IMR-90 (cell line): ENCODE measurements around the gene WFDC5. TPM values are rescaled to one million over a fixed set of nuclear protein-coding genes. Genes with fewer than 3 reads are reported as not detected.

ENCODE experiments used
- ATAC-seq: fragments of 200-7000 bp; cut with Tn5 transposase; 2 replicates; pipeline ENCODE4 v1.9.1; 2020; ENCODE audit warnings: low read depth, mild to moderate bottlenecking, moderate library complexity
- BruUV-seq: library from RNA; stranded (reverse); fragments of 400-500 nt; replicated peaks from 2 replicates; lab custom pipeline; 2021; lab: Mats Ljungman, UMichigan
- CTCF ChIA-PET: fragments of 300-600 bp; formaldehyde crosslinking; extraction: SDS; loops from one replicate; lab custom pipeline; 2021; ENCODE audit warnings: antibody characterized with exemption; lab: Yijun Ruan, JAX
- POLR2A ChIA-PET: fragments of 300-600 bp; sonication (Branson Sonifier 250); formaldehyde crosslinking; loops from one replicate; lab custom pipeline; 2022; ENCODE audit warnings: antibody characterized with exemption; ENCODE audit not compliant: unreplicated experiment; lab: Charles Lee
- DNase-seq: peaks from one replicate; pipeline ENCODE4 v3.0.0; 2013
- H2AFZ ChIP-seq: replicated peaks from 2 replicates; pipeline ENCODE3; 2013; ENCODE audit warnings: low read length, mild to moderate bottlenecking; ENCODE audit not compliant: poor library complexity
- H2AK5ac ChIP-seq: 2 replicates; pipeline ENCODE4 v1.6.1; 2013; ENCODE audit warnings: low read depth, low read length, inconsistent platforms
- H2AK9ac ChIP-seq: replicated peaks from 2 replicates; pipeline ENCODE3; 2013; ENCODE audit warnings: mild to moderate bottlenecking, low read depth, low read length, moderate library complexity; ENCODE audit not compliant: poor library complexity
- H2BK120ac ChIP-seq: 2 replicates; pipeline ENCODE4 v1.6.1; 2013; ENCODE audit warnings: low read depth, low read length, inconsistent platforms
- H2BK15ac ChIP-seq: 3 replicates; pipeline ENCODE4 v1.6.1; 2013; ENCODE audit warnings: low read depth, low read length, inconsistent platforms
- H2BK20ac ChIP-seq: 2 replicates; pipeline ENCODE4 v1.6.1; 2013; ENCODE audit warnings: low read depth, mild to moderate bottlenecking, inconsistent platforms, low read length, moderate library complexity
- H2BK5ac ChIP-seq: 2 replicates; pipeline ENCODE4 v1.6.1; 2013; ENCODE audit warnings: mild to moderate bottlenecking, low read depth, low read length, inconsistent platforms; ENCODE audit not compliant: poor library complexity, severe bottlenecking
- H3K14ac ChIP-seq: replicated peaks from 2 replicates; pipeline ENCODE4 v1.6.1; 2013; ENCODE audit warnings: low read depth, low read length, inconsistent platforms
- H3K18ac ChIP-seq: 2 replicates; pipeline ENCODE4 v1.6.1; 2013; ENCODE audit warnings: low read depth, low read length, control low read depth
- H3K23ac ChIP-seq: 2 replicates; pipeline ENCODE4 v1.6.1; 2013; ENCODE audit warnings: low read depth, low read length, inconsistent platforms
- H3K27ac ChIP-seq: 2 replicates; pipeline ENCODE4 v1.5.1; 2013; ENCODE audit warnings: mild to moderate bottlenecking, control low read depth, low read length; ENCODE audit not compliant: insufficient read depth
- H3K27me3 ChIP-seq: 2 replicates; pipeline ENCODE4 v1.6.1; 2013; ENCODE audit warnings: low read length; ENCODE audit not compliant: control insufficient read depth, insufficient read depth
- H3K36me3 ChIP-seq: 2 replicates; pipeline ENCODE4 v1.6.1; 2013; ENCODE audit warnings: low read length, mixed read lengths; ENCODE audit not compliant: control insufficient read depth, insufficient read depth
- H3K4ac ChIP-seq: 2 replicates; pipeline ENCODE4 v1.6.1; 2013; ENCODE audit warnings: low read depth, low read length, inconsistent platforms
- H3K4me1 ChIP-seq: 2 replicates; pipeline ENCODE4 v1.6.1; 2013; ENCODE audit warnings: low read length, mixed read lengths; ENCODE audit not compliant: control insufficient read depth, insufficient read depth
- H3K4me2 ChIP-seq: 2 replicates; pipeline ENCODE4 v1.6.1; 2013; ENCODE audit warnings: low read depth, mild to moderate bottlenecking, control low read depth, low read length, moderate library complexity
- H3K4me3 ChIP-seq: 2 replicates; pipeline ENCODE4 v1.5.1; 2013; ENCODE audit warnings: low read depth, mild to moderate bottlenecking, control low read depth, low read length, moderate library complexity; ENCODE audit not compliant: insufficient read depth
- H3K56ac ChIP-seq: 2 replicates; pipeline ENCODE4 v1.6.1; 2013; ENCODE audit warnings: low read length, inconsistent platforms; ENCODE audit not compliant: insufficient read depth; ENCODE audit errors: extremely low read depth
- H3K79me1 ChIP-seq, 2 experiments: 2 replicates each; pipeline ENCODE4 v1.6.1; 2013; ENCODE audit warnings: low read length in 2 of 2, inconsistent platforms in 1 of 2, low read depth in 1 of 2
- H3K9ac ChIP-seq: 2 replicates; pipeline ENCODE4 v1.6.1; 2013; ENCODE audit warnings: low read depth, low read length, control low read depth
- H3K9me1 ChIP-seq: 2 replicates; pipeline ENCODE4 v1.6.1; 2013; ENCODE audit warnings: low read length, inconsistent platforms; ENCODE audit not compliant: insufficient read depth
- H3K9me3 ChIP-seq: 2 replicates; pipeline ENCODE4 v1.6.1; 2013; ENCODE audit warnings: low read length; ENCODE audit not compliant: control insufficient read depth, insufficient read depth
- H4K20me1 ChIP-seq: 2 replicates; pipeline ENCODE4 v1.6.1; 2013; ENCODE audit warnings: low read length, inconsistent platforms; ENCODE audit not compliant: insufficient read depth
- H4K5ac ChIP-seq: 2 replicates; pipeline ENCODE4 v1.6.1; 2013; ENCODE audit warnings: mild to moderate bottlenecking, low read depth, low read length, control low read depth
- H4K8ac ChIP-seq, 2 experiments: 2 replicates each; pipeline ENCODE4 v1.6.1; 2013; ENCODE audit warnings: low read depth in 2 of 2, low read length in 2 of 2, control low read depth in 1 of 2, inconsistent platforms in 1 of 2
- H4K91ac ChIP-seq: 2 replicates; pipeline ENCODE4 v1.6.1; 2013; ENCODE audit warnings: low read depth, low read length, inconsistent platforms; ENCODE audit not compliant: insufficient read depth
- BHLHE40 ChIP-seq: fragments of 150-350 bp; IDR thresholded peaks from 2 replicates; pipeline ENCODE4 v1.6.1; 2016; ENCODE audit warnings: mild to moderate bottlenecking, low read depth, low read length
- CEBPB ChIP-seq: IDR thresholded peaks from 2 replicates; pipeline ENCODE4 v1.6.1; 2012; ENCODE audit warnings: low read depth, low read length, improper control_type of control experiment
- CHD1 ChIP-seq: IDR thresholded peaks from 2 replicates; pipeline ENCODE4 v1.6.1; 2012; ENCODE audit warnings: low read depth, low read length, improper control_type of control experiment
- CTCF ChIP-seq: conservative IDR thresholded peaks from 2 replicates; pipeline ENCODE4 v1.5.1; 2012; ENCODE audit warnings: mild to moderate bottlenecking, low read depth, low read length, improper control_type of control experiment
- ELK1 ChIP-seq: fragments of 150-350 bp; IDR thresholded peaks from 2 replicates; pipeline ENCODE4 v1.6.1; 2016; ENCODE audit warnings: low read depth, mild to moderate bottlenecking, low read length, moderate library complexity, borderline replicate concordance
- FOS ChIP-seq: fragments of 150-350 bp; IDR thresholded peaks from 2 replicates; pipeline ENCODE4 v1.6.1; 2016; ENCODE audit warnings: low read depth, low read length
- MAFK ChIP-seq: IDR thresholded peaks from 2 replicates; pipeline ENCODE4 v1.6.1; 2012; ENCODE audit warnings: low read depth, low read length, improper control_type of control experiment
- MAZ ChIP-seq: IDR thresholded peaks from 2 replicates; pipeline ENCODE4 v1.6.1; 2012; ENCODE audit warnings: low read depth, mild to moderate bottlenecking, low read length, improper control_type of control experiment, moderate library complexity, borderline replicate concordance
- MXI1 ChIP-seq: IDR thresholded peaks from 2 replicates; pipeline ENCODE4 v1.6.1; 2012; ENCODE audit warnings: low read depth, mild to moderate bottlenecking, low read length, moderate library complexity, borderline replicate concordance
- NFE2L2 ChIP-seq: fragments of 150-350 bp; IDR thresholded peaks from 2 replicates; pipeline ENCODE4 v1.6.1; 2016; ENCODE audit warnings: low read depth, mild to moderate bottlenecking, low read length
- POLR2A ChIP-seq: IDR thresholded peaks from 2 replicates; pipeline ENCODE4 v1.6.1; 2012; ENCODE audit warnings: mild to moderate bottlenecking, low read depth, low read length
- RAD21 ChIP-seq: IDR thresholded peaks from 2 replicates; pipeline ENCODE4 v1.6.1; 2012; ENCODE audit warnings: low read length, improper control_type of control experiment
- RCOR1 ChIP-seq: IDR thresholded peaks from 2 replicates; pipeline ENCODE4 v1.6.1; 2012; ENCODE audit warnings: mild to moderate bottlenecking, low read length, improper control_type of control experiment; ENCODE audit not compliant: insufficient replicate concordance
- RFX5 ChIP-seq: IDR thresholded peaks from 2 replicates; pipeline ENCODE4 v1.8.0; 2012; ENCODE audit warnings: low read depth, mild to moderate bottlenecking, low read length, moderate library complexity
- USF2 ChIP-seq: fragments of 150-350 bp; IDR thresholded peaks from 2 replicates; pipeline ENCODE4 v1.6.1; 2017; ENCODE audit warnings: mild to moderate bottlenecking, antibody characterized with exemption, low read length, low read depth
- WGBS, 2 experiments: methylation state at CpG; one replicate each; pipeline versions ENCODE4 v1.1.5 to v1.1.7; 2013; ENCODE audit warnings: missing lambda C conversion rate in 2 of 2; ENCODE audit not compliant: insufficient read length in 1 of 2; ENCODE audit errors: extremely low coverage in 2 of 2; 5-methylcytosine and 5-hydroxymethylcytosine counted together
- dilution Hi-C: fragments of 300-500 bp; cut with HindIII; formaldehyde crosslinking; loops from one replicate; pipeline ENCODE4 v1.14.3; 2018; ENCODE audit warnings: low sequenced_read_pairs; ENCODE audit not compliant: unreplicated experiment
- in situ Hi-C: fragments of 300-500 bp; cut with MboI; formaldehyde crosslinking; loops from 3 replicates; pipeline ENCODE4 v1.14.3; 2019; ENCODE audit warnings: low sequenced_read_pairs, inconsistent platforms, mixed read lengths
- intact Hi-C: fragments of 100-400 bp; cut with micrococcal nuclease; formaldehyde crosslinking; loops from 2 replicates; pipeline ENCODE4 v1.10.0; 2022
- polyA plus RNA-seq, 3 experiments: library from polyadenylated mRNA; depleted of rRNA; stranded (reverse); fragments of >200 nt; gene quantifications; 2 replicates each; pipeline ENCODE4 v1.2.3, GENCODE V29; 2012; ENCODE audit warnings: low replicate concordance in 1 of 3
- total RNA-seq: library from RNA; depleted of rRNA; stranded (reverse); fragments of >200 nt; gene quantifications from 2 replicates; pipeline ENCODE4 v1.2.3, GENCODE V29; 2012

The WFDC5 gene
- total and polyA plus RNA-seq, 2 of the 4 experiments (the other 2 are of a cell fraction): not detected

- Histone ChIP-seq H4K8ac (no peak within 1 kb of the TSS), H3K9me3 (no peaks in the 10 kb centered on the region), H4K91ac (no peak within 1 kb of the TSS), H3K4me2 (no peak within 1 kb of the TSS), H3K23ac (no peak within 1 kb of the TSS), H2BK20ac (no peak within 1 kb of the TSS), H4K20me1 (no peaks in the 10 kb centered on the region), H2AK9ac (no peak within 1 kb of the TSS), H2AK5ac (no peak within 1 kb of the TSS), H3K27me3 (peaks cover 23% of the 10 kb centered on the region), H3K18ac (no peak within 1 kb of the TSS), H2BK5ac (no peak within 1 kb of the TSS), H2BK15ac (no peak within 1 kb of the TSS), H3K79me1 (no peaks in the 10 kb centered on the region), H2BK120ac (no peak within 1 kb of the TSS), H3K9ac (no peak within 1 kb of the TSS), H2AFZ (no peak within 1 kb of the TSS), H3K27ac (no peak within 1 kb of the TSS), H3K4me1 (no peaks in the 10 kb centered on the region), H3K56ac (no peak within 1 kb of the TSS), H3K14ac (no peak within 1 kb of the TSS), H3K36me3 (no peaks in the 10 kb centered on the region), H4K5ac (no peak within 1 kb of the TSS), H3K9me1 (no peaks in the 10 kb centered on the region), H3K4ac (no peak within 1 kb of the TSS), H3K4me3 (no peak within 1 kb of the TSS)
- dilution Hi-C loops: no loop called here
- no TSS peak for BruUV-seq
- ATAC-seq: no peak
- in situ Hi-C loops: loop anchor here (25.0 kb wide), 1 partner anchor 163 kb away; no protein-coding TSS in a partner anchor
- POLR2A ChIA-PET: no interaction called here
- TF ChIP-seq RAD21 (no peak), USF2 (no peak), BHLHE40 (no peak), MAFK (no peak), RCOR1 (no peak), MAZ (no peak), CTCF (no peak), CEBPB (no peak), CHD1 (no peak), NFE2L2 (no peak), FOS (no peak), MXI1 (no peak), ELK1 (no peak), RFX5 (no peak), POLR2A (no peak)
- CTCF ChIA-PET: no interaction called here
- intact Hi-C loops: loop anchor here (10.0 kb wide), 1 partner anchor 150 kb away; no protein-coding TSS in a partner anchor
- no peak for DNase-seq
- WGBS, 2 experiments: no CpG with 5 or more reads among the region's 6 CpGs
These were observed 9.4 kb upstream of the WFDC5 start, which contains the start of gene WFDC12 for GRCh38 chr20:45124365-45124764. WFDC12 (minus strand) TSS chr20:45124465; CDS start chr20:45124447, 18 bp downstream.
